Activated T-helper 2 cell treated with anti-CD3 and anti-CD28 coated beads, Interferon-gamma antibody, Interleukin-2, Interleukin-4, amounts not matched to agents 10 μg/mL and 5 μg/mL and 100 μg/mL, durations not matched to agents 14 hours and 24 hours and 36 hours (primary cell): ENCODE data around the gene THOC1. TPM values are rescaled to one million over a fixed set of nuclear protein-coding genes. Genes with fewer than 3 reads are reported as not detected.
"Not testable (repeated sequence)": the region's sequence is repeated elsewhere in the genome, so short reads cannot be mapped to it uniquely, and the experiment has no call there.

Experiments used
- DNase-seq: peaks from one replicate; pipeline ENCODE4 v3.0.0; 2021; ENCODE audit warnings: low spot score
- H3K27ac Mint-ChIP-seq: one replicate; pipeline ENCODE4 v1.8.0; 2021; ENCODE audit warnings: mixed read lengths
- H3K27me3 Mint-ChIP-seq: one replicate; pipeline ENCODE4 v1.8.0; 2021; ENCODE audit warnings: low read depth, mixed read lengths
- H3K36me3 Mint-ChIP-seq: one replicate; pipeline ENCODE4 v1.8.0; 2021; ENCODE audit warnings: low read depth, mixed read lengths
- H3K4me1 Mint-ChIP-seq: one replicate; pipeline ENCODE4 v1.8.0; 2021; ENCODE audit warnings: low read depth, mixed read lengths
- H3K4me3 Mint-ChIP-seq: one replicate; pipeline ENCODE4 v1.8.0; 2021; ENCODE audit warnings: low read depth, mild to moderate bottlenecking, moderate library complexity, mixed read lengths
- H3K9me3 Mint-ChIP-seq: one replicate; pipeline ENCODE4 v1.8.0; 2021; ENCODE audit warnings: mixed read lengths
- intact Hi-C: fragments of 100-400 bp; cut with micrococcal nuclease; formaldehyde crosslinking; loops from one replicate; pipeline ENCODE4 v1.15.1; 2023
- total RNA-seq: library from RNA; stranded (reverse); gene quantifications from 2 replicates; pipeline ENCODE4 v1.2.3, GENCODE V29; 2022

Gene THOC1
- total RNA-seq, result 70.6 and 72.8 TPM in 2 replicates

GRCh38 chr18:267688-268552 lies at the start of gene THOC1:
THOC1 (minus strand) TSS chr18:268047; CDS start chr18:268019, 28 bp downstream.
- intact Hi-C loops, result loop anchor here (1.0 to 10.0 kb wide), 4 partner anchors 110 to 447 kb away; partner anchors contain the start of genes ENOSF1 and USP14
- Mint-ChIP-seq H3K4me3 (peak within 1 kb of the TSS; percentile 98), H3K27me3 (no peaks in the 10 kb centered on the region), H3K27ac (peak within 1 kb of the TSS; percentile 100), H3K9me3 (no peaks in the 10 kb centered on the region), H3K36me3 (peaks cover 33% of the 10 kb centered on the region), H3K4me1 (peaks cover 19% of the 10 kb centered on the region)
- DNase-seq, result peak; percentile 93

GRCh38 chr18:317618-318017 lies 49.8 kb upstream of the THOC1 start:
- H3K27me3 Mint-ChIP-seq, result peaks cover 3% of the 10 kb centered on the region
- no peak overlapping the region for H3K27ac Mint-ChIP-seq
- intact Hi-C loops, result no loop called here
- no peak for DNase-seq
- H3K4me3 Mint-ChIP-seq, result no peak overlapping the region
- no peaks in the 10 kb centered on the region for H3K36me3 Mint-ChIP-seq
- peaks cover 5% of the 10 kb centered on the region for H3K4me1 Mint-ChIP-seq
- no peaks in the 10 kb centered on the region for H3K9me3 Mint-ChIP-seq

DNA sequence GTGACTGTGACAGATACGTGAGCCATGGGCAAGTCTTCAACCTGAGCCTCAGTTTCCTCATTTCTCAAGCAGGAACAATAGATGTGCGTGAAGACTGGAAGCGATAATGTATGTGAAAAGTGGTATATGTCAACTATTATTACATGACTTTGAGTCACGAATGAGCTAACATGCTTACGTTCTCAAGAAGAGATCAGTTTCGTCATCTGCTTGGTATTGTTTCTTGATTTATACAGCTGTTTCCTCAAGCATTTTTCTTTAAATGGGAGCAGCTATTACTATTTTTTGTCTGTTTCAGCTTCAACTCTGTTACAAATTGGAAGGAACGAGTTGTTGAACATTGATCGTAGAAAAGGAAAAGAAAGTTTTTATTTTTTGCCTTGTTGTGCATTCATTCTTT lies 48.5 kb upstream of the THOC1 start:
- Mint-ChIP-seq H3K4me1 (no peaks in the 10 kb centered on the region), H3K4me3 (no peak overlapping the region), H3K27me3 (peaks cover 3% of the 10 kb centered on the region), H3K27ac (no peak overlapping the region), H3K9me3 (no peaks in the 10 kb centered on the region), H3K36me3 (no peaks in the 10 kb centered on the region)
- DNase-seq, result no peak
- intact Hi-C loops, result no loop called here

DNA sequence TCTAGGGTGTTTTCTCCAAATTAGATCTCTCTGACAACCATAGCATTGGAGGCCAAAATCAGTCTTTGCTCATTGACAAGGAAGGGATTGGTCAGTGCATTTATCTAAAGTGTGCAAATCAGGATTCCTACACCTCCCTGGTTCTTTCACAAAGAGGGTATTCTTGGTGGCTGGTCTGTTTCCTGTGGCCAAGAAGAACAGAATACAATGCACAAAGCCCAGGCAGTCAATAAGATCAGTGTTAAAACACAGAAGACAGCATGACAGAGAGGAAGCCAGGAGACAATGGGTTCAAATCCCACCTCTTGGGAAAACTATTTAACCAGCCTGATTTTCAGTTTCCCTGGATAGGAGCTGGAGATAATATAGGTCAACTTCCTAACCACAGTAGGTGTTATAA lies 46.1 kb upstream of the THOC1 start:
- H3K4me1 Mint-ChIP-seq, result no peaks in the 10 kb centered on the region
- H3K4me3 Mint-ChIP-seq, result no peak overlapping the region
- intact Hi-C loops, result no loop called here
- no peak for DNase-seq
- no peak overlapping the region for H3K27ac Mint-ChIP-seq
- H3K36me3 Mint-ChIP-seq, result no peaks in the 10 kb centered on the region
- no peaks in the 10 kb centered on the region for H3K27me3 Mint-ChIP-seq
- no peaks in the 10 kb centered on the region for H3K9me3 Mint-ChIP-seq

DNA sequence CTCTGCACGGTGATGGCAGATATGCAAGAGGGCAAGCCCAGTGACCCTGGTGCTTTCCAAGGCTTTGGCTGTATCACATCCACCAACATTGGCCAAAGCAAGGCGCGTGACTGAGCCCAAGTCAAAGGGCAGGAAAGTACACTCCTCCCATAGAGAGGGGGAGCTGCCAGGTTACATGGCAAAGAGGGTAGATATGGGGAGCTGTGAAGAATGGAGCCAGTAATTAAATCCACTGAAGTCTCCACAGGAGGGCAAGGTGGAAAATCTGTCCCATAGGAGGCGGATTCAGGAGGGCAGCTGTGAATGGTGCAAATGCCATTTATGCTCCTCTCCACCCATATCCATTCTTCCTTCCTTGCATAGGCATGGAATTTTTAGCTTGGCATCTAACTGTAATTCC lies 44.6 kb upstream of the THOC1 start:
- DNase-seq, result no peak
- no peak overlapping the region for H3K4me3 Mint-ChIP-seq
- no peak overlapping the region for H3K27ac Mint-ChIP-seq
- no peaks in the 10 kb centered on the region for H3K4me1 Mint-ChIP-seq
- intact Hi-C loops, result no loop called here
- no peaks in the 10 kb centered on the region for H3K27me3 Mint-ChIP-seq
- H3K9me3 Mint-ChIP-seq, result no peaks in the 10 kb centered on the region
- H3K36me3 Mint-ChIP-seq, result no peaks in the 10 kb centered on the region

DNA sequence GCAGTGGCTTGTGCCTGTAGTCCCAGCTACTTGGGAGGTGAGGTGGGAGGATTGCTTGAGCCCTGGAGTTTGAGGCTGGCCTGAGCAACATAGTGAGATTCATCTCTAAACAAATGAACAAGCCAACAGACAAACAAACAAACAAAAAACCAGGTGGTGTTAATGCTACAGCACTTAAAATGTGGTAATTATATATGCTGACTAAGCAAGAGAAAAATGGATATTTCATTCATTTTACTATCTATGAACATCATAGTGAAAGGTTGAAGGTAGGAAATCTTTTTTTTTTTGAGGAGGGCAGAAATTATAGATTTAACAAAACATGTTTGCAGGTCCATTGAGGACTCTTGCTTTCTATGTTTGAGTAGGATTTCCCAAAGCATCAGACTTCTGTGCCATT lies 42.2 kb upstream of the THOC1 start:
- intact Hi-C loops, result no loop called here
- no peaks in the 10 kb centered on the region for H3K27me3 Mint-ChIP-seq
- H3K4me1 Mint-ChIP-seq, result no peaks in the 10 kb centered on the region
- no peaks in the 10 kb centered on the region for H3K9me3 Mint-ChIP-seq
- H3K27ac Mint-ChIP-seq, result no peak overlapping the region
- no peak overlapping the region for H3K4me3 Mint-ChIP-seq
- DNase-seq, result no peak
- H3K36me3 Mint-ChIP-seq, result no peaks in the 10 kb centered on the region

DNA sequence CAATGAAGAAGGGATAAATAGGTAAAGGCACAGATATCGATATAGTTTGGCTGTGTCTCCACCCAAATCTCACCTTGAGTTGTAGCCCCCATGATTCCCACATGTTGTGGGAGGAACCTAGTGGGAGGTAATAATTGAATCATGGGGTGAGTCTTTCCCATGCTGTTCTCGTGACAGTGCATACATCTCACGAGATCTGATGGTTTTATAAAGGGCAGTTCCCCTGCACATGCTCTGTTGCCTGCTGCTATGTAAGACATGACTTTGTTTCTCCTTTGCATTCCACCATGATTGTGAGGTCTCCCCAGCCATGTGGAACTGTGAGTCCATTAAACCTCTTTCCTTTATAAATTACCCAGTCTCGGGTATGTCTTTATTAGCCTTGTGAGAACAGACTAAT lies 40.2 kb upstream of the THOC1 start:
- H3K27ac Mint-ChIP-seq, H3K27me3 Mint-ChIP-seq, H3K4me1 Mint-ChIP-seq, DNase-seq, H3K9me3 Mint-ChIP-seq, H3K4me3 Mint-ChIP-seq, H3K36me3 Mint-ChIP-seq, intact Hi-C loops: not testable (repeated sequence)

GRCh38 chr18:306608-307255 lies 38.9 kb upstream of the THOC1 start:
- no peak for DNase-seq
- intact Hi-C loops, result no loop called here
- no peaks in the 10 kb centered on the region for H3K36me3 Mint-ChIP-seq
- H3K27ac Mint-ChIP-seq, result no peak overlapping the region
- no peaks in the 10 kb centered on the region for H3K27me3 Mint-ChIP-seq
- no peaks in the 10 kb centered on the region for H3K4me1 Mint-ChIP-seq
- no peaks in the 10 kb centered on the region for H3K9me3 Mint-ChIP-seq
- H3K4me3 Mint-ChIP-seq, result no peak overlapping the region

GRCh38 chr18:305003-305501 lies 37.2 kb upstream of the THOC1 start:
- no peak overlapping the region for H3K27ac Mint-ChIP-seq
- intact Hi-C loops, result no loop called here
- H3K4me3 Mint-ChIP-seq, result no peak overlapping the region
- no peaks in the 10 kb centered on the region for H3K36me3 Mint-ChIP-seq
- peaks cover 5% of the 10 kb centered on the region for H3K27me3 Mint-ChIP-seq
- no peaks in the 10 kb centered on the region for H3K4me1 Mint-ChIP-seq
- no peaks in the 10 kb centered on the region for H3K9me3 Mint-ChIP-seq
- no peak for DNase-seq

- DNase-seq, result no peak
- H3K27ac Mint-ChIP-seq, result no peak overlapping the region
- no peak overlapping the region for H3K4me3 Mint-ChIP-seq
- no peaks in the 10 kb centered on the region for H3K9me3 Mint-ChIP-seq
- H3K27me3 Mint-ChIP-seq, result peaks cover 5% of the 10 kb centered on the region
- H3K36me3 Mint-ChIP-seq, result no peaks in the 10 kb centered on the region
- intact Hi-C loops, result no loop called here
- no peaks in the 10 kb centered on the region for H3K4me1 Mint-ChIP-seq
These were observed 35.8 kb upstream of the THOC1 start for GRCh38 chr18:303607-304006.

DNA sequence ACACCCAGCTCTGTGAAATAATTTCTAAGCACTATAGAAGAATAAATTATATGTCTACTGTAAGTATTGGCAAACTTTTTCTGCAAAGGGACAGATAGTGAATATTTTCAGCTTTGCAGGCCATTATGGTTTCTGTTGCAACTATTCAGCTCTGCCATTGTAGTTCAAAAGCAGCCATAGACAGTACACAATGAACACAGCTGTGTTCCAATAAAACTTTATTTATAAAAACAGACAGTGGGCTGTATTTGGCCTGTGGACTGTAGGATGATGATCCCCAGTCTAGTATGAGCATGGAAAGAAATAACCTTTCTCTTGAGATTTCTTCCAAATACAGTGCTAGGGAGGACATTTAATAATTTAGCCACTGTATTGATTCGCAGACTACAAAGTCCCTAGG lies 35.2 kb upstream of the THOC1 start:
- H3K4me1 Mint-ChIP-seq, result no peaks in the 10 kb centered on the region
- no peak for DNase-seq
- H3K27me3 Mint-ChIP-seq, result peaks cover 5% of the 10 kb centered on the region
- no peaks in the 10 kb centered on the region for H3K9me3 Mint-ChIP-seq
- H3K27ac Mint-ChIP-seq, result no peak overlapping the region
- intact Hi-C loops, result no loop called here
- H3K36me3 Mint-ChIP-seq, result no peaks in the 10 kb centered on the region
- H3K4me3 Mint-ChIP-seq, result no peak overlapping the region

DNA sequence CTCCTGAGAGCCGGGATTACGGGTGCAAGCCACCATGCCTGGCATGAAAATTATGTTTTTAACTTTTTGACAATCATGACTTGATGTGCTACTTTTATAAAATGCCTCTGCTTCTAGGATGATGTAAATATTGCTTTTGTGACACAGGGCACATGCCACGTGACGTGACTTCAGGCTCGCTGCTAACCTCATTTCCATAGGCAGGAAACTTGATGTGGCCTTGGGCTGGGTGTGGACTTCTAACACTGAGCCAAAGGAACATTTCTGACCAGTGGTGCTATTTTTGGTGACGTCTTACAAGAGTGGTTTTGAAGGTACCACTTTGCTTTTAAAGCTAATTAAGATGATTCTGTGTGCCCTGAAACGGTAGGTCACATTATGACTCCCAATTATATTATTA lies 34.2 kb upstream of the THOC1 start:
- H3K4me1 Mint-ChIP-seq, result no peaks in the 10 kb centered on the region
- no peak overlapping the region for H3K4me3 Mint-ChIP-seq

GRCh38 chr18:297936-298335 lies 30.1 kb upstream of the THOC1 start:
- H3K4me1 Mint-ChIP-seq, result no peaks in the 10 kb centered on the region
- no peak overlapping the region for H3K4me3 Mint-ChIP-seq
- no peak overlapping the region for H3K27ac Mint-ChIP-seq
- intact Hi-C loops, result no loop called here
- DNase-seq, result no peak
- no peaks in the 10 kb centered on the region for H3K36me3 Mint-ChIP-seq
- no peaks in the 10 kb centered on the region for H3K9me3 Mint-ChIP-seq
- peaks cover 11% of the 10 kb centered on the region for H3K27me3 Mint-ChIP-seq

More for the DNA sequence above, 34.2 kb upstream of the THOC1 start:
- DNase-seq, result no peak
- Mint-ChIP-seq H3K9me3 (no peaks in the 10 kb centered on the region), H3K36me3 (no peaks in the 10 kb centered on the region), H3K27me3 (peaks cover 5% of the 10 kb centered on the region), H3K27ac (no peak overlapping the region)
- intact Hi-C loops, result no loop called here
